OCI-LY3 (cell line): ENCODE measurements around the gene NIF3L1.

ENCODE experiments used
- H2AFZ ChIP-seq: fragments of 200-600, 300-600 bp; shearing (Covaris generic); 2 replicates; pipeline ENCODE4 v1.6.0; 2014; ENCODE audit warnings: antibody characterized with exemption, low read depth, low read length
- H3K27ac ChIP-seq: fragments of 200-600, 300-600 bp; sonication (generic); 2 replicates; pipeline ENCODE4 v1.5.1; 2014; ENCODE audit warnings: mild to moderate bottlenecking, low read length, moderate library complexity, mixed read lengths
- H3K27me3 ChIP-seq: fragments of 200-600, 300-600 bp; sonication (generic); 2 replicates; pipeline ENCODE4 v1.6.1; 2014; ENCODE audit warnings: low read depth, low read length, mixed read lengths
- H3K36me3 ChIP-seq: fragments of 200-600, 300-600 bp; sonication (generic); replicated peaks from 2 replicates; pipeline ENCODE3; 2014; ENCODE audit warnings: low read depth, low read length, mixed read lengths
- H3K4me1 ChIP-seq: fragments of 300-600, 200-600 bp; sonication (generic); 2 replicates; pipeline ENCODE4 v1.6.1; 2014; ENCODE audit warnings: low read length, mixed read lengths
- H3K4me2 ChIP-seq: fragments of 200-600, 300-600 bp; sonication (generic); 2 replicates; pipeline ENCODE4 v1.6.1; 2014; ENCODE audit warnings: low read length, mixed read lengths
- H3K4me3 ChIP-seq: fragments of 300-600, 200-600 bp; sonication (generic); 2 replicates; pipeline ENCODE4 v1.5.1; 2014; ENCODE audit warnings: antibody characterized with exemption, mild to moderate bottlenecking, low read length, moderate library complexity
- H3K79me2 ChIP-seq: fragments of 300-600, 200-600 bp; shearing (Covaris generic); 2 replicates; pipeline ENCODE4 v1.6.1; 2014; ENCODE audit warnings: mild to moderate bottlenecking, low read length, mixed read lengths
- H3K9ac ChIP-seq: fragments of 300-600, 200-600 bp; shearing (Covaris generic); 2 replicates; pipeline ENCODE4 v1.6.0; 2014; ENCODE audit warnings: mild to moderate bottlenecking, low read length, moderate library complexity
- H3K9me3 ChIP-seq: fragments of 200-600, 300-600 bp; shearing (Covaris generic); 2 replicates; pipeline ENCODE4 v1.6.1; 2014; ENCODE audit warnings: low read length, mixed read lengths; ENCODE audit not compliant: insufficient read depth
- H4K20me1 ChIP-seq: fragments of 200-600, 300-600 bp; sonication (generic); 2 replicates; pipeline ENCODE4 v1.6.1; 2016; ENCODE audit warnings: low read length, mixed read lengths; ENCODE audit not compliant: insufficient read depth
- EZH2phosphoT487 ChIP-seq: fragments of 200-600 bp; shearing (Covaris generic); IDR thresholded peaks from 2 replicates; pipeline ENCODE4 v1.6.1; 2018; ENCODE audit warnings: antibody characterized with exemption, mixed run types, low read depth
- TF ChIP-seq, protein P1 (sequence below): fragments of 200-600, 300-600 bp; sonication (generic); IDR thresholded peaks from 2 replicates; pipeline ENCODE4 v1.5.1; 2014; ENCODE audit warnings: antibody characterized with exemption, low read length, low read depth

Gene NIF3L1

DNA sequence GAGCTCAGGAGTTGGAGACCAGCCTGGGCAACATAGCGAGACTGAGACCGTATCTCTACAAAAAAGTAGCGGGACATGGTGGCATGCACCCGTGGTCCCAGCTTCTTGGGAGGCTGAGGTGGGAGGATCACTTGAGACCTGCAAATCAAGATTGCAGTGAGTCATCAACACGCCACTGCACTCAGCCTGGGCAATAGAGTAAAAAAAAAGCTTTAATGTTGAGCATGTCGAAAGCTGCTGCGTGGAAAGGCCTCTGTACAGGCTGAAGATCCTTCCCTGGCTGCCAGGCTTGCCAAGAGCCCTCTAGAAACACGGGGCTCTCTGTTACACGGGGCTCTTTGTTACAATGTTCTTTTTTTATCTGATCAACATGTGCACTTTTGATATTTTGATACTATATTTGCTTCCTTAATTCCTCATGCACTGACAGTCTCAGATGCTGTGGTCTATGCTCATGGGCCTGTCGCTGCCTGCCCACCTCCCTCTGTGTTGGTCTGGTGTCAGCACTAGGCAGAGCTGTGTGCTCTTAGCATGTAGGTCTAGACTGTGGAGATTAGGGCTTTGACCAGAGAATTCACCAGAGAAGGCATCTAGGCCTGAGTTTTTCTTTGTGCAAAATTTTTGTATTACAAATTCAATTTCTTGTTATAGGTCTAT, 43.4 kb upstream of the NIF3L1 start:
- no peaks in the 10 kb centered on the region for H3K27me3 ChIP-seq
- no peak overlapping the region for H3K4me3 ChIP-seq
- H2AFZ ChIP-seq: no peak overlapping the region
- no peaks in the 10 kb centered on the region for H4K20me1 ChIP-seq
- no peaks in the 10 kb centered on the region for H3K36me3 ChIP-seq
- H3K79me2 ChIP-seq: no peaks in the 10 kb centered on the region
- no peak overlapping the region for H3K4me2 ChIP-seq
- no peaks in the 10 kb centered on the region for H3K4me1 ChIP-seq
- no peaks in the 10 kb centered on the region for H3K9me3 ChIP-seq
- no peak overlapping the region for H3K27ac ChIP-seq
- no peak overlapping the region for H3K9ac ChIP-seq
- TF ChIP-seq, protein P1, sequence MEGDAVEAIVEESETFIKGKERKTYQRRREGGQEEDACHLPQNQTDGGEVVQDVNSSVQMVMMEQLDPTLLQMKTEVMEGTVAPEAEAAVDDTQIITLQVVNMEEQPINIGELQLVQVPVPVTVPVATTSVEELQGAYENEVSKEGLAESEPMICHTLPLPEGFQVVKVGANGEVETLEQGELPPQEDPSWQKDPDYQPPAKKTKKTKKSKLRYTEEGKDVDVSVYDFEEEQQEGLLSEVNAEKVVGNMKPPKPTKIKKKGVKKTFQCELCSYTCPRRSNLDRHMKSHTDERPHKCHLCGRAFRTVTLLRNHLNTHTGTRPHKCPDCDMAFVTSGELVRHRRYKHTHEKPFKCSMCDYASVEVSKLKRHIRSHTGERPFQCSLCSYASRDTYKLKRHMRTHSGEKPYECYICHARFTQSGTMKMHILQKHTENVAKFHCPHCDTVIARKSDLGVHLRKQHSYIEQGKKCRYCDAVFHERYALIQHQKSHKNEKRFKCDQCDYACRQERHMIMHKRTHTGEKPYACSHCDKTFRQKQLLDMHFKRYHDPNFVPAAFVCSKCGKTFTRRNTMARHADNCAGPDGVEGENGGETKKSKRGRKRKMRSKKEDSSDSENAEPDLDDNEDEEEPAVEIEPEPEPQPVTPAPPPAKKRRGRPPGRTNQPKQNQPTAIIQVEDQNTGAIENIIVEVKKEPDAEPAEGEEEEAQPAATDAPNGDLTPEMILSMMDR: no peak
- no peak for TF ChIP-seq EZH2phosphoT487

GRCh38 chr2:200847269-200847668, 41.9 kb upstream of the NIF3L1 start:
- no peak overlapping the region for H2AFZ ChIP-seq
- no peaks in the 10 kb centered on the region for H3K4me1 ChIP-seq

GRCh38 chr2:200847939-200848338, 41.2 kb upstream of the NIF3L1 start:
- Histone ChIP-seq H3K27ac (no peak overlapping the region), H3K9me3 (no peaks in the 10 kb centered on the region), H3K79me2 (no peaks in the 10 kb centered on the region), H3K27me3 (no peaks in the 10 kb centered on the region), H3K4me1 (no peaks in the 10 kb centered on the region), H3K4me2 (no peak overlapping the region), H2AFZ (no peak overlapping the region), H4K20me1 (peaks cover 7% of the 10 kb centered on the region; the same call in 1 of the 2 replicates), H3K4me3 (no peak overlapping the region), H3K9ac (no peak overlapping the region), H3K36me3 (peaks cover 17% of the 10 kb centered on the region)
- TF ChIP-seq EZH2phosphoT487: no peak
- TF ChIP-seq, protein P1: no peak

More at GRCh38 chr2:200847269-200847668, 41.9 kb upstream of the NIF3L1 start:
- no peak overlapping the region for H3K4me3 ChIP-seq
- no peak for TF ChIP-seq EZH2phosphoT487
- TF ChIP-seq, protein P1: no peak
- H3K4me2 ChIP-seq: no peak overlapping the region
- no peak overlapping the region for H3K9ac ChIP-seq
- no peaks in the 10 kb centered on the region for H3K79me2 ChIP-seq
- H3K9me3 ChIP-seq: no peaks in the 10 kb centered on the region
- peaks cover 10% of the 10 kb centered on the region for H3K36me3 ChIP-seq
- no peaks in the 10 kb centered on the region for H3K27me3 ChIP-seq
- no peaks in the 10 kb centered on the region for H4K20me1 ChIP-seq
- H3K27ac ChIP-seq: no peak overlapping the region

DNA sequence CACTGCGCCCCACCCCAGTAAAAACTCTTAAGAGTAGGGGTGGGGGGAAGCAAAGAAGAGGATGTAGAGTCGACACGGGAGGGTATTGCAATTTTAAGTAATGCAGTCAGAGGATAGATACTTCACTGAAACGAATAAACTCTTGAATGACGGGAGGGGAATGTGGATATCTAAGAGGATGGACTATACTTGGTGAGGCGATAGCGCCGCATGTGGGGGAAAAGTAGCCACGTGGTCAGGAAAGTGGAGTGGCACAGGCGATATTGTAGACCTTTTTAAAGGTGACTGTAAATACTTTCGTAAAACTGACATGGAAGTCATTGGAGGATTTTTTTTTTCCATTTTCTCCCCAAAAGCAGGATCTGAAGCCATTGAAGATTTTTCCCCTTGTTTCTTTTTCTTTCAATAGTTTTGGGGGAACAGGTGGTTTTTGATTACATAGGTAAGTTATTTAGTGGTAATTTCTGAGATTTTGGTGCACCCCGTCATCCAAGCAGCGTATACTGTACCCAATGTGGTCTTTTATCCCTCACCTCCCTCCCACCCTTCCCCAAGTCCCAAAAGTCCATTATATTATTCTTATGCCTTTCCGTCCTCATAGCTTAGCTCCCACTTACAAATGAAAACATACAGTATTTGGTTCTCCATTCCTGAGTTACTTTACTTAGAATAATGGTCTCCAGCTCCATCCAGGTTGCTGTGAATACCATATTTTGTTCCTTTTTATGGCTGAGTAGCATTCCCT, 38.5 kb upstream of the NIF3L1 start:
- no peak overlapping the region for H3K4me2 ChIP-seq
- no peaks in the 10 kb centered on the region for H3K9me3 ChIP-seq
- no peak overlapping the region for H3K27ac ChIP-seq
- H3K27me3 ChIP-seq: no peaks in the 10 kb centered on the region
- H3K36me3 ChIP-seq: peaks cover 38% of the 10 kb centered on the region
- H3K4me3 ChIP-seq: no peak overlapping the region
- H3K4me1 ChIP-seq: no peaks in the 10 kb centered on the region
- no peak overlapping the region for H2AFZ ChIP-seq
- H4K20me1 ChIP-seq: peaks cover 9% of the 10 kb centered on the region; the same call in 1 of the 2 replicates
- H3K9ac ChIP-seq: no peak overlapping the region
- no peaks in the 10 kb centered on the region for H3K79me2 ChIP-seq
- TF ChIP-seq, protein P1: no peak
- TF ChIP-seq EZH2phosphoT487: no peak
